Lower leg skin (tissue), 3 donors: Measurements from ENCODE around the gene AMH.

Experiments
- CTCF ChIP-seq, 3 donors: fragments of 450-650 bp; IDR thresholded peaks; one replicate each; pipeline ENCODE4 v1.5.1; 2016; ENCODE audit warnings: antibody characterized with exemption in 3 of 3, mild to moderate bottlenecking in 3 of 3, moderate library complexity in 2 of 3
- POLR2A ChIP-seq, 2 donors: fragments of 450-650 bp; IDR thresholded peaks; one replicate each; pipeline ENCODE4 v1.6.1; 2016 to 2017; ENCODE audit warnings: antibody characterized with exemption in 2 of 2, mild to moderate bottlenecking in 1 of 2, moderate library complexity in 1 of 2

DNA sequence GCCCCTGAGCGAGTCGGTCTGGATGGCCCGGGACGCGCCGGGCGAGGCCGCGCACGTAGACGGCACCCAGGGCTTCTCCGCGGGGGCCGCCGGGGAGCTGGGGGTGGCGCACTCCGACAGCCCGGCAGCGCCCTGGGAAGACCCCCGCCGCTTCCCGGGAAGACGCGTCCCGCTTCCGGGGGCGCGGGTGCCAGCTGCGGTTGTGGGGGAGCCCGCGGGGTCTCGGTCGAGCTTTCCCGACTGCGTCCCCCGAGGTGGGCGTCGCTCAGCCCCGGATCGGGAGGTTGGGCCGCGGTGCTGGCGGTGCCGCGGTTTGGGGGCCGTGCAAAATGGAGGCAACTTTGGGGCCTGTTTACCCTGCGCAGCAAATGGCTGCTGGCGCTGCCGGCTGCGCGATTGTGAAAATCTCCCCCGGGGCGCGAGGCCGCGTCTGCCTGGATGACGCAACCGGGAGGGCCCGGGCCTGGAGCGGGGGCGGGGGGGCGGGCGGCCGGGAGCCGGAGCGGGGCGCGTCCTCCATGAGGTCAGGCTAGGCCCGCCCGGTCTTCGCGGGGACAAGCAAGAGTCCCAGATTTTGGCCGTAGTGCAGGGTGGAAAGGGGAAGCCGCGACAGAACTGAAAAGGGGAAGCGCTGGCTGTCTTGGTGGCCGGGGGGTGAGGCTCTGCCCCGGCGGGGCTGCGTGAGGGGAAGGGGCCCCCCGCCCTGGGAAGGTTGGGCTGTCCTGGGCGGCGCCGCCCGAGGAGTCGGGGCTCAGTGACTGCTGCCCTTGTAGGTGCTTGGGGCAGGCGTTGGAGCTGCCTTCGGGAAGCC, 21.5 kb downstream of the AMH start:
- no peak for TF ChIP-seq CTCF (IDR thresholded peaks at IDR 0.05)
- no peak for TF ChIP-seq POLR2A (IDR thresholded peaks at IDR 0.05)
